SK-N-MC (cell line): ENCODE results near the gene CYB5B.

ENCODE experiments used
- EZH2 ChIP-seq: fragments of 200-600 bp; sonication (generic); IDR thresholded peaks from one replicate; pipeline ENCODE4 v1.6.1; 2017; ENCODE audit warnings: antibody characterized with exemption
- FOXP2 ChIP-seq: optimal IDR thresholded peaks from 2 replicates; pipeline ENCODE3; 2011; ENCODE audit warnings: mild to moderate bottlenecking, moderate library complexity; ENCODE audit not compliant: insufficient read depth; ENCODE audit errors: extremely low read length, control extremely low read depth
- POLR2AphosphoS5 ChIP-seq: IDR thresholded peaks from 2 replicates; pipeline ENCODE4 v1.6.1; 2012; ENCODE audit warnings: mild to moderate bottlenecking, low read depth, low read length, borderline replicate concordance

- TF ChIP-seq POLR2AphosphoS5 (no peak), EZH2 (no peak), FOXP2 (no peak)
These were observed 30.2 kb upstream of the CYB5B start for GRCh38 chr16:69393898-69394849.
